ENCODE measurements around the gene ZNF598. TPM values are rescaled to one million over a fixed set of nuclear protein-coding genes. Genes with fewer than 3 reads are reported as not detected.

The ZNF598 gene
- total and polyA plus RNA-seq, 2 of the 13 experiments (the other 11 are each of a cell fraction or from before 2014, with no cell fraction given), result 13.5 to 14.2 TPM

DNA sequence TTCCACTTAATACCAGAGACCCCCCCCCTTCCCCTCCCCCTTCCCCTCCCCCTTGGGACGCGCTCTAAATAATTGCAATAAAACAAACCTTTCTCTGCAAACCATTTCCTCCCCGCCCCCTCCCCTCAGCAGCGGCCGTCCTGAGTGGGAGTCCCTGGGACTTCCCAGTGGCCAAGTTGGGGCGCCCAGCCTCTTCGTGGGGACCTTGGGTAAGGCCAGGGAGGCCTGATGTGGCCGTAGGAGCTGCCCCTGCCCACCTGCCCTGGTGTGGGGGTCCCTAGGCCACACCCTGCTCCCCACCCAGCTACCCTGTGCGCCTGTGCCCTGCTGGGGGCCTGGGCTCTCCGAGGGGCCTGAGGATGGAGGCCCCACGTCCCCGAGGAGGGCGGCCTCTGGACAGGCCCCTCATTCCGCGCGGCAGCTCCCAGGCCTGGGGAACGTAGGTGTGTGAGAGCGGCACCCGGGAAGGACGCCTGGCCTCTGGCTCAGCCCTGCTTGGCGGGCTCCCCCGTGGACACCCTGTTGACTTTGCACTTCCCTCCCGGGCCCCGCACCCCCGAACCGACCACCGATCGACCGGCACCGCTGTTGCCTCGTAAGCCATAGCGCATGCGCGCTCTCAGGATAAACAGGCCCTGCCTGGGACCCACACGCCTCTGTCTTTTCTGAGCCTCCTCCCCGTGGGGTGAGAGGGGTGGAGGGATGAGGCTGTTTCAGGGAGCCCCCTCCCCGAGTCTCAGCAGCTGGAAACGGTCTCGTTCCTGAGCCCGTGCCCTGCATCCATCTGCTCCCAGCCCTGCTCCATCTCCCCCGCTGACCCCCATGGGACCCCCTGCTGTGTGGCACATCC, 29.0 kb upstream of the ZNF598 start:
- H3K9ac ChIP-seq (ENCODE audit: insufficient read depth, low read depth, low read length), result peak overlapping the region; percentile 26; the same call in 1 of the 2 replicates
- in situ Hi-C loops (cut with HindIII; ENCODE audit: extremely low pct_ligation_motif_present, low pct_unique_long_range_greater_than_20kb) (no loop called here), intact Hi-C loops (cut with micrococcal nuclease; ENCODE audit: unreplicated experiment) (no loop called here)
- ATAC-seq (peak; percentile 0; the same call in 2 of the 3 replicates), FAIRE-seq (no peak), DNase-seq (ENCODE audit: low spot score) (no peak)
- H4K20me1 ChIP-seq (ENCODE audit: insufficient read depth, low read length), result no peaks in the 10 kb centered on the region
- H3K36me3 ChIP-seq (replicated peaks in 1 of 2; ENCODE audit: control insufficient read depth in 1 of 2, insufficient read depth in 2 of 2, low read length in 2 of 2), result peaks cover 3 to 6% of the 10 kb centered on the region in 2 experiments; a peak in 3 of 5 replicates
- H3K27ac ChIP-seq (ENCODE audit: extremely low read length, insufficient read depth, low read length), result peak overlapping the region; percentile 86
- H3K4me2 ChIP-seq (ENCODE audit: low read depth, low read length), result peak overlapping the region; percentile 64
- H3K4me3 ChIP-seq (replicated peaks in 1 of 3; ENCODE audit: insufficient read depth in 1 of 3, low read depth in 2 of 3, low read length in 3 of 3), result peak overlapping the region in 1 of 3 experiments; percentile 46; a peak in 2 of 6 replicates
- H3K9me3 ChIP-seq (ENCODE audit: low read length), result no peaks in the 10 kb centered on the region
- H3K4me1 ChIP-seq (ENCODE audit: insufficient read depth, low read length), result peaks cover 86% of the 10 kb centered on the region
- CTCF ChIA-PET (ENCODE audit: low intra/inter-chr PET ratio, low total read pairs), result no interaction called here
- POLR2A ChIA-PET, result interaction anchor here (0.9 to 4.8 kb wide), 14 partner anchors 9 to 256 kb away, joined by 3 to 67 read pairs (median 5); partner anchors contain the start of genes NHERF2, NPW, NTHL1 and NUBP2
- WGBS (ENCODE audit: low lambda C conversion rate), result 69% methylated on average over 14 of the region's 41 CpGs
- H3K79me2 ChIP-seq (ENCODE audit: insufficient read depth, low read length), result no peaks in the 10 kb centered on the region
- BruUV-seq (replicated peaks), result no TSS peak
- no peaks in the 10 kb centered on the region for H3K27me3 ChIP-seq (ENCODE audit: control insufficient read depth in 1 of 2, insufficient read depth in 2 of 2, low read length in 2 of 2)
- no peak overlapping the region for H2AFZ ChIP-seq (ENCODE audit: low read length)
- TF ChIP-seq ZSCAN29 (CRISPR knock-in tag; conservative IDR thresholded peaks at IDR 0.05) (no peak), IRF1 (CRISPR knock-in tag; IDR thresholded peaks at IDR 0.05; ENCODE audit: low read depth) (no peak), REPIN1 (CRISPR knock-in tag; IDR thresholded peaks at IDR 0.05; ENCODE audit: borderline replicate concordance, low read depth) (no peak), ZNF564 (CRISPR knock-in tag; IDR thresholded peaks at IDR 0.05) (0 out of 2 replicates have a peak, but pooled peaks have one; percentile 49), ZNF629 (CRISPR knock-in tag; conservative IDR thresholded peaks at IDR 0.05) (no peak), GABPA (IDR thresholded peaks at IDR 0.05; ENCODE audit: low read depth, low read length) (no peak), GABPA (CRISPR knock-in tag; IDR thresholded peaks at IDR 0.05; ENCODE audit: low read depth) (no peak), ZFY (CRISPR knock-in tag; IDR thresholded peaks at IDR 0.05) (peak; percentile 7; the same call in 1 of the 2 replicates), SATB2 (CRISPR knock-in tag; IDR thresholded peaks at IDR 0.05) (no peak), EED (CRISPR knock-in tag; IDR thresholded peaks at IDR 0.05) (no peak), RXRB (CRISPR knock-in tag; IDR thresholded peaks at IDR 0.05; ENCODE audit: borderline replicate concordance) (no peak), SP140L (CRISPR knock-in tag; IDR thresholded peaks at IDR 0.05; ENCODE audit: borderline replicate concordance) (no peak), ZNF605 (CRISPR knock-in tag; IDR thresholded peaks at IDR 0.05) (no peak), SUZ12 (IDR thresholded peaks at IDR 0.05; ENCODE audit: low read depth, low read length) (no peak), KLF13 (CRISPR knock-in tag; IDR thresholded peaks at IDR 0.05) (no peak), MEF2D (CRISPR knock-in tag; IDR thresholded peaks at IDR 0.05) (no peak), SALL1 (CRISPR knock-in tag; IDR thresholded peaks at IDR 0.05) (no peak), ZNF800 (CRISPR knock-in tag; IDR thresholded peaks at IDR 0.05) (no peak), SNRNP70 (IDR thresholded peaks at IDR 0.05; ENCODE audit: low read depth, low read length) (no peak), ZNF747 (CRISPR knock-in tag; IDR thresholded peaks at IDR 0.05; ENCODE audit: borderline replicate concordance) (no peak)
- TF ChIP-seq, protein P1, sequence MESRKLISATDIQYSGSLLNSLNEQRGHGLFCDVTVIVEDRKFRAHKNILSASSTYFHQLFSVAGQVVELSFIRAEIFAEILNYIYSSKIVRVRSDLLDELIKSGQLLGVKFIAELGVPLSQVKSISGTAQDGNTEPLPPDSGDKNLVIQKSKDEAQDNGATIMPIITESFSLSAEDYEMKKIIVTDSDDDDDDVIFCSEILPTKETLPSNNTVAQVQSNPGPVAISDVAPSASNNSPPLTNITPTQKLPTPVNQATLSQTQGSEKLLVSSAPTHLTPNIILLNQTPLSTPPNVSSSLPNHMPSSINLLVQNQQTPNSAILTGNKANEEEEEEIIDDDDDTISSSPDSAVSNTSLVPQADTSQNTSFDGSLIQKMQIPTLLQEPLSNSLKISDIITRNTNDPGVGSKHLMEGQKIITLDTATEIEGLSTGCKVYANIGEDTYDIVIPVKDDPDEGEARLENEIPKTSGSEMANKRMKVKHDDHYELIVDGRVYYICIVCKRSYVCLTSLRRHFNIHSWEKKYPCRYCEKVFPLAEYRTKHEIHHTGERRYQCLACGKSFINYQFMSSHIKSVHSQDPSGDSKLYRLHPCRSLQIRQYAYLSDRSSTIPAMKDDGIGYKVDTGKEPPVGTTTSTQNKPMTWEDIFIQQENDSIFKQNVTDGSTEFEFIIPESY (CRISPR knock-in tag; IDR thresholded peaks at IDR 0.05), result peak; percentile 98

Data from HepG2 (cell line).